GM19025 (cell line): ENCODE results near the gene KRTAP5-2.

Source experiments
- ATAC-seq: cut with Tn5 transposase; IDR thresholded peaks from one replicate; pipeline ENCODE4 v1.9.1; 2021; ENCODE audit warnings: mild to moderate bottlenecking, low read depth, moderate library complexity; ENCODE audit not compliant: unreplicated experiment

KRTAP5-2 gene

DNA sequence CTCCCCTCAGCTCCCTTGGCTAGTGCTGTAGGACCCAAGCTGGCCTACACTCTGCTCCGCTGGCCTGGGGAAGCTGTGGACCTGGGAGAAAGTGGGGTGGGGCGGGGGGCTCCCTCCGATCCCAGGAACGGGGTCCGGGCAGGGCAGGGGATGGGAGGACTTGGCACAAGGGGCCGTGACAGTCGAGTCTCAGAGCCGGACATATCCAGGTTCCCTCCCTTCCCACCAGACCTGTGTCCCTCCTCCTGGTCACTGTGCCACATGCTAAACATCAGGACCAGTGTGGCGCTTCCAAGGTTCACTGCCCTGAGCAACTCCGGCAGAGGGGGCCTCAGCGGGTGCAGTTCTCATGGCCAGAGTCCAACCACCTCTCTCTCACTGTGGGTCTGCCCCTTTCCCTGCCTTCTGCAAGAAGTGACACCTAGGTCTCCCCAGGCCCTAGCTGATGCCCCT lies 28.1 kb downstream of the KRTAP5-2 start:
- ATAC-seq, result no peak

DNA sequence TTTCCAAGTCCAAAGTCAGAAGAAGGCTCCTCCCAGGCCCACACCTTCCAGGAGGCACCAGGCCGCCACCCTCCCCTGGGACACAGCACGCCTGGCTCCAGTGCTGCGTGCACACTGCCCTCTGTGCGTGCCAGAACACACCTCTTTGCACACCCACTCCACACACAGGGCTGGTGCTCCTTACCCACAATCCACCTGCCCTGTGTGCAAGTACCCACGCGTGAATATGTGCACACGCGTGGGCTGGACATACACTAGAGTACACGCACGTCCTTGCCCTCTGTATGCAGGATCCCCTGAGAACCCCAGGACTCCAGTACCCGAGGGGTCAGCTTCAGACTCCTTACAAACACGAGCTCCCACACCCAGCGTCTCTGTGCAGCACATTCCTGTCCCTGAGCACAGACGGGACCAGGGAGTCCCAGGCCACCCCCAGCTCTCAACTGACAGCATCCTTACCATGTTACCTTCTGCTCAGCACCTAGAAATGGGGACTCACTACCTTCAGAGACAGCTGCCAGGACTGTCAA lies 28.8 kb downstream of the KRTAP5-2 start:
- no peak for ATAC-seq

DNA sequence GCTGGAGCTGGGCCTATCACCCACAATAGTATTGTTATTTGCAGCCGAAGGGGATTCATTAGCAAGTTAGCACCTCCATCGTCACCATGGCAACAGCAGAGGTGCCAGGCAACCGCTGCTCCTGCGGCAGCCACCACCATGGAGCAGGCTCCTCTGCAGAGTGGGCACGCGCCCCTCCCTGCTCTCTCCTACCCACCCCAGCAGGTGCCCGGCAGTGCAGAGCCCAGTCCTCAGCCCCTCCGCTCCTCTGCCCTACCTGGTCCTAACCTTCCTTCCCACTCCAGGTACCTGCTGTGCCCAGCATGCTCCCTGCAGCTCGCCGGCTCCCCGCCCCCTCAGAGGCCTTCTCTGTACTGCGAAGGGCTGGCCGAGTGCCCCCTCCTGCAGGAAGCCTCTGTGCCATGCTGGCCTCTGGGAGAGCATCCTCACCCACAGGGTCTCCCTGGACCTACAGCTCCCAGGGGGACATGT lies 29.6 kb downstream of the KRTAP5-2 start:
- no peak for ATAC-seq

DNA sequence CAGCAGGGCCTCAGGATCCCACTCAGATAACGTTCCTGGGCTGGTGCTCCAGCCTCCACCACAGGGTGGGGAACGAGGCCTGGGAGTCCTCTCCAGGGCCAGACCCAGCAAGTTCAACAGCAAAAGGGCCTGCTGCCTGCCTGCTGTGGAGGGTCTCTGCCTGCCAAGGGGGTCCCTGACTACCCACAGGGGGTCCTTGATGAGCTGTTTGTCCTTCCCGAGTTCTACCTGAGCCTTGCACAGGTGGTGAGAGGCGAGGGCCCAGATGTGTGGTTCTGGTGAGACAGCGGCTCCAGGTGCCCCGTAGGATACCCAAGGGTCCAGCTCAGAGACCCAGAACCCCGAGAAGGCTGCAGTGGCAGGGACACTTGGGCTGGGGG lies 30.4 kb downstream of the KRTAP5-2 start:
- no peak for ATAC-seq

DNA sequence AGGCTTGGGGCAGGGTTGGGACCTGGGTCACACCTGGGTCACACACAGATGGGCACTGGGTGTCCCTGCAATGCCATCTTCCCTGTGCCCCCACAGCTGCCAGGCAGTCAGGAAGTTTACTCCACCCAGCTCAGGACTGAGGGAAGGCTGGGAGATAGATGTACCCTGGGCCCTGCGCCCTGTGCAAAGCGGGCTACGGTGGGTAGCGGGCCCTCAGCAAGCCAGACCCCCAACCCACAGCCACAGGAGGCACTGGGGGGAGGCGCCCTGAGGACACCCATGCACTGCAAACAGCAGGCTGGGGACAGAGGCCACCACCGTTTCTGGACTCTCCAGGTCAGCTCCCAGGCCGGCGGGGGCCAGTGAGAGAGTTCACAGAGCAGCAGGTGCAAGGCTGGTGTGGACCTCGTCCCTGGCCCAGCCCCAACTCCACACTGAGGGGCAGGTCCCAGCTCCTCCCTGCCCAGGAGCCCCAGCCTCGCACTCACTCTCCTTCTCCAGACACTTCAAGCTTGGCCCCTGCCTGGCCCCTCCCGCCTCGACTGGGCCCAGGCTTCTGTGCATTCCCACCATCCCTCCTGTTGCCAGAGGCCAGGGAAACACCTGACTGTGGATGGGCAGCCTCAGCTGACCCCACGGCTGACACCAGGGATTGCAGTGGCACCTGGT lies 30.9 kb downstream of the KRTAP5-2 start:
- ATAC-seq, result no peak

DNA sequence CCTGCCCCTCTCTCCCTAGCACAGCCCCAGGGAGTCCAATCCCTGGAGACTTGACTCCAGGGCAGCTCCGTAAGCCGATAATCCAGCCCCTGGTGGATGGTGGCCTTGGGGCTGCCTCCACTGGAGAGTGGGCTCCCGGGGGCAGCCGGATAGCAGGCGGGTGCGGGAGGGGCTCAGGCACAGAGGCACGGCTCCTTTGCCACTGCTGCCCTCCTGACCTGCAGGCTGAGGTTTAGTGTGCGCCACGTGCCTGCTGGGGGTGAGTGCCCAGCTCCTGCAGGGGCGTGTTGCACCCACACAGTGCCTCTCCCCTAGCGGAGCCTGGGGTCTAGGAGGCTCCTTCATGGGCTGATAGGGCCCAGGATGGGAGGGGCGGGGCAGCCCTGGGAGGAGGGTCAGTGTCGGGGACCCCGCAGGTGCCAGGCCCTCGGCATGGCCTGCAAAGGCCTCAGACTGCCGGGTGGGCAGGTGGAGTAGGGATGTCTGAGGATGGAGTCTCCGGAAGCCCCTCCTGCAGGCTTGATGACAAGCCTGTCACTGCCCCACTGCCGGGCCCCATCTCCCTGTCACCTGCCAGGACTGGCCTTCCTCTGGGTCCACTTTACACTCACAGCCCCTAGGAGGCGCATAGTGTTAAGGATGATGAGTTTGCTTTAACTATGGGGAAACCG lies 31.6 kb downstream of the KRTAP5-2 start:
- no peak for ATAC-seq

DNA sequence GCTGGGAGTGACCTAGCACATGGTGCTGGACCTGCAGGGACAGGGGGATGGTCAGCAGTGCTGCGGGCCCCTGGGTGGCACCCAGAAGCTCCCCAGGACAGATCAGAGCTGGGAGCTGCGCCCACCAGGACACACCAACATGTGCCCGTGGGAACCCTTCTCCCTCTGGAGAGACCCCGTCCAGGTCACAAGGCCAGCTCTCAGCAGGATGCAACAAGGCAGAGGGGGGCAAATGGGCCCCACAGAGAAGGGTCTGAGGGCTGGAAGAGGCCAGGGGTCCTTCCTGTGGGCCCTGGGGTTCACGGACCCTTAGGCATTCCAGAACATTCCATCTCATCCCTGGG lies 32.2 kb downstream of the KRTAP5-2 start:
- ATAC-seq, result no peak

DNA sequence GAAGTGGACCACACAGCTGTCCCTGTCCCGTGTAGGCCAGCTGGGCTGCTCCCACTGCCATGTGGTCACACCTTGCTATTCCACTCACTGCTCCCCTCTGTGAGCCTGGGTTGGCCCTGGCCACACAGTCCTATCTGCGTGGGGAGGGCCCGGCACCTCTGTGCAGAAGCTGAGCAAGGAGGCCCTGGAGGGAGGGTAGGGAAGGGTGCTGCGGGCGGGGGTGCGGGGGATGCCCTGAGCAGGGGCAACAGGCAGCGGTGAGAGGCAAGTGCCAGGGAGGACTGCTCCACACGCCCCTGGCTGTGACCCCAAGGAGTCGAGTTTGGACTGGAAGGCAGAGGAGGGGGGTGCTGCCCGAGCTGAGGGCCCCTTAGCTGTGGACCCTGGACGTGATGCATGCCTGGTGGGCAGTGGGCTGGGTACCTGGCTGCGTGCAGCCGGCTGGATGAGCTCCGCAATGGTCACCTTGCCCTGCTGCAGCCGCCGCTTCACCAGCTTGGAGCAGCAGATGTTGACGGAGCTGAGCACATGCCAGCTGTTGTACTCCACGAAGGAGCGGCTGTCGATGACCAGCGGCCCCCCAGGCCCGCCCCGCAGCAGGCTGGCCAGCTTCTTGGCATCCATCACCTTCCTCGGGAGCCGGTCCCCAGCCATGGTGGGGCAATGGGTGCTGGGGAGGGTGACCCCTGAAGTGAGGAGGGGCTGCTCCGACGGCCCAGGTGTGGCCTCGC lies 32.8 kb downstream of the KRTAP5-2 start:
- ATAC-seq, result no peak

DNA sequence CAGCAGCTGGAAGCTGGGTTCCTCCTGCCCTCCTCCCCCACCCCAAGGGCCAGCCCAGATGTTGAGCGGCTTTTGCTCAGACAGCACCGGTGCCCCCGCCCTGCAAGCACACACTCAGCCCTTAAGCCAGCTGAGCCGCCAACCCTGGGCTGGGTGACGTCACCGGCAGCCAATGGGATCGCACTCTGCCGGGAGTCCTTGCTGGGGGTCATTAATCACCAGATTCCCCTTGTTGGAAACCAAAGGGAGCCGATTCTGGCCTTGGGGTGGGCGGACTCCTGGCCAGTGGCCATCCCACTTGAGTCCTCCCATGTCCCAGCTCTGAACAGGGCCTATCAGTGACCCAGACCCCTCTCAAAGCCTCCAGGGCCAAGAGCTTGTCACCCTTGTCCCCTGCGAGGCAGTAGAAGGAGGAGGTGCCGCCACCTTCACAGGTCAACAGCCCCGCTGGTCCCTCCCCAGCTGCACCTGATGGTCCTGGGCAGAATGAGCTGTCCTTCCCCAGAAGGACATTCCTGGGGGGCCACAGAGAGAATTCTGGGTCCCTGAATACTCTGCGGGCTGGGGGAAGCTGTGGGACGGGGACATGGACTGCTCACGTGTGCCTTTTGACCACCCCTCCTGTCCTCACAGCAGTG lies 33.4 kb downstream of the KRTAP5-2 start:
- ATAC-seq, result no peak

DNA sequence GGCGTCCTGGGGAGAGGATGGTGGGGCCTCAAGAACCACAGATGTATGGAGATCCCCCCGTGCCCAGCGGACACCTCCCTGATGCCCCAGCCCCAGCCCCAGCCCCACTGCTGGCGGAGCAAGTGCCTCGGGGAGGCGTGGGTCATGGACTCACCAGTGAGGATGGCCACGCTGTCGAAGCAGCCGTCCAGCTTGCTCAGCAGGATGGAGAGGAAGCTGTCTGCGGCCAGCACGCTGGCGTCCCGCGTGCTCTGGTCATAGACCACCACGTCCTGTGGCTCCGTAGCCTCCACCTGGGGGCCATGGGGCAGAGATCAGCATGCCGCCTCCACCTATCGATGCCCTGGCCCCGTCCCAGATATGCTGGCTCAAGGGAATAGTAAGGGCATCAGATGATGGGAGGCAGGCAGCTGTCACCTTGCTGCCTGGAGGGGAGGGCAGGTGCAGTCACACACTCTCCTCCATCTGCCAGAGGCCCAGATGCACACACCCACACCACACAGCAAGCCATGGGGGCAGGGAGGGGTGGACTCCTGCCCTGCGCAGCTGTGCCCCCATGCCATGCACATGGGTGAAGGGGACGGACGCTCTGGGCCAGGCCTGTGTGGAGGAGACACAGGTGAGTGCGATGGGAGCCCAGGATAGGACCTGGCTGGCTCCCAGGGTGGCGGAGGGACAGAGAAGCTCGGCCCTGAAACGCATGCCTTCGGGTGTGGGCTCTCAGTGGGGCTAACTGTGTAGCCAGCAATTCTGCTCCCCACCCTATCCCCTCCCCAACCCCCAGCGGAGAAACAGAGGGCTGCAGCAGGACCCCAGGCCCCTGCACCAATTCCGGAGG lies 34.2 kb downstream of the KRTAP5-2 start:
- no peak for ATAC-seq

DNA sequence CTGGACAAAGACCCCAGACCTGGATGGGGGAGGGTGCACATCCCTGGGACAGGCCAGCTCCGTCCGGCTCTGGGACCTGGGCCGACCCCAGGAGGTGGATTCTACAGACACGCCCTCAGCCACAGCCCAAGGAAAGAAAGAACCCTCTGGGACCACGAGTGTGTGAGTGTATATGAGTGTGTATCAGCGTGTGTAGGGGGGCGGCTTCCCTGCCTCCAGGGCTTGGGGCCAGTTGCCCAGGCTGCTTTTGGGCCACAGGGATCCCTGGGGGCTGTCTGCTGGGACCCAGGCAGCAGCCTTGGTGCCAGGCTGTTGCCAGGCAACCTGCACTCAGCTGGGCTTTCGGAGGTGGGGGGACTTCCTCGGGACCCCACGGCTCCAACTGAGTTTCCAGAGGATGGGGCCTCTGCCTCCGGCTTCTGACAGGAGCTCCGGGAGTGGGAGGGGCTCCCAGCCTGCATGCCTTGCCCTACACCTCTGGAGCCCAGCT lies 34.9 kb downstream of the KRTAP5-2 start:
- no peak for ATAC-seq

DNA sequence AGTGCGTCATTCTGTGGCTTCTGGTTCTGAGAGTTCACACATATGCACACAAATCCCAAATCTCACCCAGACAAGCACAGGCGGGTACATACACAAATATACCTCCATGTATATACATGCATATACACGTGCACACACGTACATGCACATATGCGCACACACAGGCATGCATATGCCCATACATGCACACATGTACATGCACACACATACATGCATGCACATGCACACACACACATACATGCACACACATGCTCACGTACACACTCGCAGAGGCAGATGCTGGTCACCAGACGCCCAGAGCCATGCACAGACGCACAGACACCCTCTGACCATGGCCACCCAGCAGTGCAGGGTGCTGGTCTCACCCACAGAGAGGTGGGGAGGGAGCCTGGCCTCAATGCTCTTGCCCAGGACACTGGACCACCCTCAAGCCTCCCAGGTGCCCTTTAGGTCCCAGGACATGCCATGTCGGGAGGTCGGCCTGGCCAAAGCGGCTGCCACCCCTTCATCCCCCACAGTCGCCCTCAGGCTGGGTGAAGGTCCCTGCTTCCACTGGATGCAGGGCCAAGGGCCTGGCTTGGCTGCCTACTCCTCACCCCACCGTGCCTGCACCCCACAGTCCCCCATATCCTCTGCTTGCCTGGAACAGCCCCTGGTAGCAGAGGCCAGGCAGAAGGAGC lies 35.5 kb downstream of the KRTAP5-2 start:
- no peak for ATAC-seq

DNA sequence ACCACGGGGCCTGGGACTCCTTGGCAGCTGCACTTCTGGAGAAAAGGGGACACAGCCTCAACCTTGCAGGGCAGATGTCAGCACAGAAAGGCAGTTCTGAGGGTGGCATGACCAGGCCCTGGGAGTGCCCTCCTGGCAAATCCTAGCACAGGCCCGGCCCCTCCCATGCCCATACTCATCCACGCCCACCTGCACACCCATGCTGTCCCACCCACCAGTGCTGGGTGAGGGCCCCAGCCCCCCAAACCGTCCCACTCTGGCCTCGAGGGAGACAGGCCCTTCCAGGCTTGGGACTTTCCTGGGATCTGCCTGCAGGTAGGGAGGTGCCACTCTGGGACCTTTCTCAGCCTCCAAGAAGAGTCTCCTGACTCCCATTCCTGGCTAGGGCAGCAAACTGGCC lies 36.1 kb downstream of the KRTAP5-2 start:
- ATAC-seq, result no peak

DNA sequence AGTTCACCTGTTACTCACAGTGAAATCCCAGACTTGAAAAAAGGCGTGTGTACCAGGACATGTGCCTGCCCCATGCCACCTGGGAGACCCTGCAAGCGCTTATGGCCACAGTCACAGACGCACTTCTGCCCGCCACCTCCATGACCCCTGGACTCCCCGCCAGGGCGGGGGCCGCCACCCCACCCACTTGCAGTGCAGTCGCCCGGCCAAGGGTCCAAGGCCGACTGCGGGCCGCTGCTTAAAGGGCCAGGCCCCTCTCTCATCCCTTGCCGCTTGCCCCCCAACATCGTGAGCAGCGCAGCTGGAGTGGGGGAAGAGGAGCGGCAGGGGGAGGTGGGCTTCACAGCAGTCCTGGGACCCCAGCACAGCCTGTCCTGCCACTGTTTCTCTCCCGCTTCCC lies 36.8 kb downstream of the KRTAP5-2 start:
- no peak for ATAC-seq

DNA sequence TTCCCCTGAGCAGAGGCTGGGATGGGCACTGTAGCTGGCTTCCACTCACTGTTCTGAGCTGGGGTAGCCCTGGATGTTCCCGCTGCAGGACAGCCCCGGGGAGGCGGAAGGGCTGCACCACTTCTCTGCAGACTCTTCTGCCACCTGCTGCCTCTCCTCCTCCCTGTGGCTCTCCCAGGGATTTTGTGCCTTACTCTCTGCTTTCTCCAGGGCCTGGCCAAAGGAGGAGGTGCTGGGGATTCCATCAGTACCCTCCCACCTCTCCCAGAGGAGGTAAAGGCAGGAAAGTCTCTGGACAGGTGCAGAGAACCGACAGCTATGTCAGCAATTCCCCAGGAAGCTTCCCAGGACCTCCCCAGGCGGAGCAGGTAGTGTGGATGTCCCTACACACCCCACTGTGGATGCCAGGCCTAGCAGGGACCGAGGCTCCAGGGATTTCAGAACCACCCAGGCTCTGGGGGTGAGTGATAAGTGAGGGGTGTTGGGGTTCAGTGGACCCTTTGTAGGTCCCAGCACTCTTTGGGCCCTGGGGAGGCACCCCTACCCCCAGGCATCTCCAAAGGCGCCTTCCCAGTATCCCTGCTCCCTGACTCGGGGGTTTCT lies 37.3 kb downstream of the KRTAP5-2 start:
- ATAC-seq, result no peak

DNA sequence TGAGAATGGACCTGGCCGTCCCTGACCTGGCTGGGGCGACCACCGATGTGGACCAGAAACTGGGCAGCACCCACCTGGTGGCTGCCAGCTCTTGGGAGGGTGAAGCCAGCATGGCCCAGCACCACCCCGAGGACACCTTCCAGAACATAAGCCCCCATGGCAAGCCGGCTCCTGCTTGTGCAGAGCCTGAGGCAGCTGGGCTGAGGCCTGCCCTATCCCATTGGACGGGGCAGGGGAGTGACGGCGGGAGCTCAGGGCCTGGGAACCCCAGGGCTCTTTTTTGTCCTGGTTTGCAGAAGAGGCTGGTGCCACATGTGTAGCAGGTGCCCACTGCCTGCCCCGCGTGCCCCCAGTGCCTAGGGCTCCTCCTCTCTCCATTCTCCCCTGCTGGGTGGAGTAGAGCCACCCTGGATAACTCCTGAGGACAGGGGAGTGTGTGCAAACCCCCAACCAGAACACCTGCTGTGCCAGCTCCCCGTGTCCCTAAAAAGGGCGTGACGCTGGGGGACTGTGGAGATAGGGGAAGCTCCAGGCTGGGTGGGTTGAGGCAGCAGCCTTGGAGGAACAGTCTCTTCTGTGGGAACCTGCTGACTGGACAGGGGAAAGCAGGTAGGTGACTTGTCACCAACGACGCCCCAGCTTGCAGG lies 38.0 kb downstream of the KRTAP5-2 start:
- no peak for ATAC-seq

DNA sequence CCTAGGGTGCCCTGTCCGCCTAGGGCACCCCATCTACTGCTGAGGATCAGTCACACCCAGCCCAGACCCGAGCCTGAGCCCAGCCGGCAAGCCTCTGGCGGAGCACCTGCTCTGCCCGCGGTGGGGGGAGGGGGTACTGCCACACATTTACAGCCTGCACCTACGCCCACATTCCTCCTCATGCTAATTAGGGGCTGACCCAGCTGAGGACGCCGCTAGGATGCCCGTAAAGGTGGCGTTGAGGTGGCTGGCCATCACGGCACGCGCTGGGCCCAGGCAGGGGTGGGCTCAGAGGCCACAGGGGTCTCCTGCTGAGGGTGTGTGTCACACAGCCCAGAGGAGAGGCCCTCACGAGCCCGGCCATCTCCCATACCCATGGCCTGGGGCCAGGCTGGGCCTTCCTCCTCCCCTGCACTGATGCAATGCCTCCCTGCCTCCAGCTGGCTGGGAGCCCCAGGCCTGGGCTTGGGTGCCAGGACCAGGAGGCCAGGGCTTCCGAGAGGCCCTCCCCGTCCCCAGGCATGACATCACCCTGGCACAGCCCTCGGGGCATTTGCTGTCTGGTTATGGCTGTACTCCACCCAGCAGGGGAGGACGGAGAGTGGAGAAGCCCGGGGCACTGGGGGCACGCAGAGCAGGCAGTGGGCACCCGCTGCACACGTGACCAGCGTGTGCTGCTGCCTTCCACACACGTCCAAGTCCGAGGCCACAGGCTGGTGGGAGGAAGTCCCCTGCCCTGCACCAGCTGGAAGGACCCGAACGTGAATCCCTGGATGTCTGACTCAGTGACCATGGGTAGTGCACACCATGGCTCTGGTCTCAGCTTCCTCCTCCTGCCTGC lies 38.8 kb downstream of the KRTAP5-2 start:
- no peak for ATAC-seq

DNA sequence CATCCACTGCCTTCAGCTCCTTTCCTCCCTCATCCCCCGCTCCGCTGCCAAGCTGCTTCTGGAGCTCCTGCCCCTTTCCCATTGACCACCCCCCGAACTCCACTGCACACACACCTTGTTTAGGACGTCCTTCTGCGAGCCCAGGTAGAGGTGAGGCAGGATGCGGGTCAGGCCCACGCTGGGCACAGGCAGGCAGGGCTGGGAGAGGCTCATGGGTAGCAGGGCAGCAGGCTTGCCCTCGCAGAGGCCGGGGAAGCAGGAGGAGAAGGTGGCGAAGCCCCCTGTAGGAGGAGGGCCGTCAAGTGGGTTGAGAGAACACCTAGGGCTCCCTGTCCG lies 39.4 kb downstream of the KRTAP5-2 start:
- ATAC-seq, result no peak
